DOHH2 (cell line): Measurements from ENCODE around the gene KLHL1.

Source experiments
- H3F3A ChIP-seq: fragments of 200-600 bp; sonication (generic), shearing (Covaris generic); 2 replicates; pipeline ENCODE4 v1.6.0; 2016; ENCODE audit warnings: antibody characterized with exemption, mild to moderate bottlenecking; ENCODE audit not compliant: control insufficient read depth, insufficient read depth
- H3K27ac ChIP-seq: fragments of 200-600 bp; sonication (generic); 2 replicates; pipeline ENCODE4 v1.5.1; 2014; ENCODE audit warnings: low read depth, mild to moderate bottlenecking, low read length, moderate library complexity
- H3K27me3 ChIP-seq: fragments of 200-600 bp; sonication (generic); 2 replicates; pipeline ENCODE4 v1.6.1; 2014; ENCODE audit warnings: mild to moderate bottlenecking, low read length, mixed read lengths; ENCODE audit not compliant: control insufficient read depth
- H3K36me3 ChIP-seq: fragments of 200-600 bp; sonication (generic); 2 replicates; pipeline ENCODE4 v1.6.1; 2014; ENCODE audit warnings: mild to moderate bottlenecking, low read length, moderate library complexity, mixed read lengths; ENCODE audit not compliant: control insufficient read depth
- H3K4me1 ChIP-seq: fragments of 200-600 bp; sonication (generic); 2 replicates; pipeline ENCODE4 v1.6.1; 2014; ENCODE audit warnings: mild to moderate bottlenecking, low read length, mixed read lengths; ENCODE audit not compliant: control insufficient read depth
- H3K4me2 ChIP-seq: fragments of 200-600 bp; sonication (generic); 2 replicates; pipeline ENCODE4 v1.6.0; 2014; ENCODE audit warnings: mild to moderate bottlenecking, low read length, moderate library complexity
- H3K4me3 ChIP-seq: fragments of 200-600 bp; sonication (generic); 2 replicates; pipeline ENCODE4 v1.5.1; 2014; ENCODE audit warnings: mild to moderate bottlenecking, low read length, mixed read lengths
- H3K79me2 ChIP-seq: fragments of 200-600 bp; sonication (generic); 2 replicates; pipeline ENCODE4 v1.6.1; 2014; ENCODE audit warnings: mild to moderate bottlenecking, low read length, mixed read lengths; ENCODE audit not compliant: control insufficient read depth
- H3K9me2 ChIP-seq: fragments of 200-600 bp; sonication (generic); replicated peaks from 2 replicates; pipeline ENCODE4 v1.6.1; 2014; ENCODE audit warnings: mild to moderate bottlenecking, low read length, mixed read lengths; ENCODE audit not compliant: control insufficient read depth
- H3K9me3 ChIP-seq: fragments of 200-600 bp; sonication (generic); 2 replicates; pipeline ENCODE4 v1.6.1; 2014; ENCODE audit warnings: antibody characterized with exemption, low read length, mixed read lengths; ENCODE audit not compliant: control insufficient read depth, insufficient read depth
- H4K20me1 ChIP-seq: fragments of 200-600 bp; sonication (generic); 2 replicates; pipeline ENCODE4 v1.6.0; 2014; ENCODE audit warnings: low read depth, mild to moderate bottlenecking, antibody characterized with exemption, low read length, moderate library complexity; ENCODE audit not compliant: control insufficient read depth, insufficient read depth
- EZH2phosphoT487 ChIP-seq: fragments of 200-600 bp; sonication (generic); IDR thresholded peaks from 2 replicates; pipeline ENCODE4 v1.6.1; 2017; ENCODE audit warnings: borderline replicate concordance, mild to moderate bottlenecking, antibody characterized with exemption, low read length, moderate library complexity, mixed read lengths
- TF ChIP-seq, protein P1 (sequence below): fragments of 200-600 bp; sonication (generic); IDR thresholded peaks from one replicate; pipeline ENCODE4 v1.5.1; 2014; ENCODE audit warnings: antibody characterized with exemption, mild to moderate bottlenecking, low read depth, low read length; ENCODE audit not compliant: poor library complexity, severe bottlenecking

KLHL1 gene

DNA sequence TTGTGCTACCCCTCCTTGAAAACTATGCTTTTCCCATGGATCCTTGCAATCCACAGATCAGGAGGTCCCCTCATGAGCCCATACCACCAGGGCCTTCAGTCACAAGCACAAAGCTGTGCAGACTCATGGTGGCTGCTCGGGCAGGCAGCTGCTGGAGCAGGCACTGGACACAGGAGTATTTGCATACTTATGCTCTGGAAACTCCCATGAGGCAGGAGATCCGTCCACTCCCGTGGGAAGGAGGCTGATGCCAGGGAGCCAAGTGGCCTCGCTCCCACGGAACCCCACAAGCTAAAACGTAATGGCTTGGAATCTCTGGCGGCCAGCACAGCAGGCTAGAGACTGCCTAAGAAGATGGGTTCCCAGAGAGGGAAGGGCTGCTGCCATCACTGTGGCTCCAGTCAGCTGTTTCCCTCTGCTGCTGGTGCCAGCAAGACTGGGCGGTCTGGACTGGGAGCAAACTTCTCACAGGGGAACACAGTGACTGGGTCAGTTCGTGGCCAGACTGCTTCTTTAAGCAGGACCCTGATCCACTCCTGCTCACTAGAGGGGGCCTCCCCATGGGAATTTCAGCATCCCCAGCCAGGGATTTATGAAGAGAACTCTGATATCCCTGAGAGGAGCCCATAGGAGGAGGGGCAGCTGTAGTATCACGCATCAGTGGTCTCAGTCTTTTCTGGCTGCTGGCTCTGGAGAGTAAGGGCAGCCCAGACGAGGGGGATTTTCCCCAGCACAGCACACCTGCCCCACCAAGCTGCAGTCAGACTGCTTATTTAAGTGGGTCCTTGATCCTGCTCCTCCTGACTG, 370.9 kb downstream of the KLHL1 start:
- Histone ChIP-seq H4K20me1 (no peaks in the 10 kb centered on the region), H3K4me2 (no peak overlapping the region), H3K9me3 (no peaks in the 10 kb centered on the region; the same call in 1 of the 2 replicates), H3K27ac (no peak overlapping the region), H3K27me3 (no peaks in the 10 kb centered on the region), H3K36me3 (no peaks in the 10 kb centered on the region), H3F3A (no peaks in the 10 kb centered on the region), H3K9me2 (no peaks in the 10 kb centered on the region), H3K79me2 (no peaks in the 10 kb centered on the region), H3K4me3 (no peak overlapping the region), H3K4me1 (no peaks in the 10 kb centered on the region)
- TF ChIP-seq EZH2phosphoT487 = no peak
- TF ChIP-seq, protein P1, sequence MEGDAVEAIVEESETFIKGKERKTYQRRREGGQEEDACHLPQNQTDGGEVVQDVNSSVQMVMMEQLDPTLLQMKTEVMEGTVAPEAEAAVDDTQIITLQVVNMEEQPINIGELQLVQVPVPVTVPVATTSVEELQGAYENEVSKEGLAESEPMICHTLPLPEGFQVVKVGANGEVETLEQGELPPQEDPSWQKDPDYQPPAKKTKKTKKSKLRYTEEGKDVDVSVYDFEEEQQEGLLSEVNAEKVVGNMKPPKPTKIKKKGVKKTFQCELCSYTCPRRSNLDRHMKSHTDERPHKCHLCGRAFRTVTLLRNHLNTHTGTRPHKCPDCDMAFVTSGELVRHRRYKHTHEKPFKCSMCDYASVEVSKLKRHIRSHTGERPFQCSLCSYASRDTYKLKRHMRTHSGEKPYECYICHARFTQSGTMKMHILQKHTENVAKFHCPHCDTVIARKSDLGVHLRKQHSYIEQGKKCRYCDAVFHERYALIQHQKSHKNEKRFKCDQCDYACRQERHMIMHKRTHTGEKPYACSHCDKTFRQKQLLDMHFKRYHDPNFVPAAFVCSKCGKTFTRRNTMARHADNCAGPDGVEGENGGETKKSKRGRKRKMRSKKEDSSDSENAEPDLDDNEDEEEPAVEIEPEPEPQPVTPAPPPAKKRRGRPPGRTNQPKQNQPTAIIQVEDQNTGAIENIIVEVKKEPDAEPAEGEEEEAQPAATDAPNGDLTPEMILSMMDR = no peak

DNA sequence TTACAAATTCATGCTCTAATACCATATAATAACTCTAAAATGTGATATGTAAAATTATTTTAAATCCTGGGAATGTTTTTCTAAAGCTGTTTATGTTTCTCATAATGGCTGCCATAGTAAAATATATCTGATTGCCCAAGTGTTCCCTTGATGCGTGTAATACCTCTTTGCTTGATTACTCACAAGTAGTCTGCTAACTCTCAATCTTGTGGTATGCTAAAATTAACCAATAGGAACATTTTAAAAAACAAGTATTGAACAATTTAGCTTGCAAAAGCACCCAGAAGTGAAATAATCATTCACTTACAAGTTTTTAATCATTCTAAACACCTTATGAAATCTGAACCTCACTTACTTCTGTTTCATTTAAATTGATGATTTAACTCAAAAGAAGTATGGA, 386.6 kb downstream of the KLHL1 start:
- Histone ChIP-seq H4K20me1 (no peaks in the 10 kb centered on the region), H3K9me3 (no peaks in the 10 kb centered on the region), H3F3A (no peaks in the 10 kb centered on the region), H3K4me1 (no peaks in the 10 kb centered on the region), H3K36me3 (no peaks in the 10 kb centered on the region), H3K27ac (no peak overlapping the region), H3K4me2 (no peak overlapping the region), H3K27me3 (no peaks in the 10 kb centered on the region), H3K79me2 (no peaks in the 10 kb centered on the region), H3K4me3 (no peak overlapping the region), H3K9me2 (no peaks in the 10 kb centered on the region)
- TF ChIP-seq, protein P1 = no peak
- TF ChIP-seq EZH2phosphoT487 = no peak

DNA sequence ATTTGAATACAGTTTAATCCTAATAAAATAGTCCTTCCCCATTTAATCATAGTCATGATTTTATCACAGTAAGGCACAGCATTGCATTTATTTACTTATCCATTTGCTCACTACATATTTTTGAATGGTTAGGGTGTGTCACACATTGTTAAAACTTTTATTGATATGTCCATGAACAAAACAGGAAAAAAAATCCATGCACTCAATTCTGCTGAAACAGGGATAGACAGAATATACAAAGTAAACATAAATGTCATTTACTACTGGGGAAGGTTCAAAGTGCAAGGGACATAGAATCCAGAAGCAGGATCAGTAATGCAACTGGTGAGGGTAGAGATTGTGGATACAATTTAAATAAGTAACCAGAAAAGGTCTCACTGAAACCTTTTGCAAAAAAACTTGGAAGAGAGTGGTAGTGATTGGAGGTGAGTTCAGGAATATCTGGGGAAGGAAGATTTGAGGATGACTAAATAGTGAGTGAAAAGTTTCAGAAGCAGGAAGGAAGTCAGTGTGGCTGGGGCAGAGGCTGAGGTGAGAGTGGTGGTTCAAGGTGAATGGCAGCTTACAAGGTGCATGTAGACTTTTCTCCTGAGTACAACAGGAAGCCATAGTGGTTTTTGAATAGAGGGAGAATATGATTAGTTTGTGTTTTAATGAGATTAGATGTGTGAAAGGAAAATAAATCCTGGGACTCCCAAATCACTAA, 387.8 kb downstream of the KLHL1 start:
- Histone ChIP-seq H3F3A (no peaks in the 10 kb centered on the region), H3K9me2 (no peaks in the 10 kb centered on the region), H3K4me3 (no peak overlapping the region), H3K4me1 (no peaks in the 10 kb centered on the region), H3K27me3 (no peaks in the 10 kb centered on the region), H3K79me2 (no peaks in the 10 kb centered on the region), H3K9me3 (no peaks in the 10 kb centered on the region), H3K36me3 (no peaks in the 10 kb centered on the region), H3K27ac (no peak overlapping the region), H4K20me1 (no peaks in the 10 kb centered on the region), H3K4me2 (no peak overlapping the region)
- TF ChIP-seq EZH2phosphoT487 = no peak
- TF ChIP-seq, protein P1 = no peak
